Activated CD8-positive, alpha-beta T cell treated with anti-CD3 and anti-CD28 coated beads, Interleukin-2, amount 10 ng/mL, durations not matched to agents 7 days and 5 days (primary cell): Measurements from ENCODE around the gene ARF3. TPM values are rescaled to one million over a fixed set of nuclear protein-coding genes. Genes with fewer than 3 reads are reported as not detected.

Experiments
- ATAC-seq: fragments of 150-1000 bp; cut with Tn5 transposase; one replicate; pipeline ENCODE4 v1.10.0; 2021; ENCODE audit warnings: moderate library complexity
- CTCF ChIA-PET: fragments of 350-600 bp; sonication (Branson Sonifier 250); formaldehyde crosslinking; loops from one replicate; lab custom pipeline; 2021; ENCODE audit warnings: antibody characterized with exemption; lab: Charles Lee
- POLR2A ChIA-PET: fragments of 350-600 bp; sonication (Branson Sonifier 250); formaldehyde crosslinking; loops from one replicate; lab custom pipeline; 2021; ENCODE audit warnings: antibody characterized with exemption; lab: Charles Lee
- DNase-seq: peaks from one replicate; pipeline ENCODE4 v3.0.0-alpha.2; 2020
- H3K27ac Mint-ChIP-seq: one replicate; pipeline ENCODE4 v1.8.0; 2021; ENCODE audit warnings: mild to moderate bottlenecking, mixed read lengths
- H3K27me3 Mint-ChIP-seq: one replicate; pipeline ENCODE4 v1.8.0; 2021; ENCODE audit warnings: low read depth, mixed read lengths
- H3K36me3 Mint-ChIP-seq: one replicate; pipeline ENCODE4 v1.8.0; 2021; ENCODE audit warnings: low read depth, mixed read lengths
- H3K4me1 Mint-ChIP-seq: one replicate; pipeline ENCODE4 v1.8.0; 2021; ENCODE audit warnings: low read depth, mixed read lengths
- H3K4me3 Mint-ChIP-seq: one replicate; pipeline ENCODE4 v1.8.0; 2021; ENCODE audit warnings: mild to moderate bottlenecking, mixed read lengths
- H3K9me3 Mint-ChIP-seq: one replicate; pipeline ENCODE4 v1.8.0; 2022; ENCODE audit warnings: mixed read lengths; ENCODE audit not compliant: insufficient read depth
- total RNA-seq, 2 experiments: library from RNA; stranded (reverse); gene quantifications; one replicate each; pipeline ENCODE4 v1.2.3, GENCODE V29; 2021

Gene ARF3
- total RNA-seq: 100 to 1,000 TPM; 104 to 108 TPM

DNA sequence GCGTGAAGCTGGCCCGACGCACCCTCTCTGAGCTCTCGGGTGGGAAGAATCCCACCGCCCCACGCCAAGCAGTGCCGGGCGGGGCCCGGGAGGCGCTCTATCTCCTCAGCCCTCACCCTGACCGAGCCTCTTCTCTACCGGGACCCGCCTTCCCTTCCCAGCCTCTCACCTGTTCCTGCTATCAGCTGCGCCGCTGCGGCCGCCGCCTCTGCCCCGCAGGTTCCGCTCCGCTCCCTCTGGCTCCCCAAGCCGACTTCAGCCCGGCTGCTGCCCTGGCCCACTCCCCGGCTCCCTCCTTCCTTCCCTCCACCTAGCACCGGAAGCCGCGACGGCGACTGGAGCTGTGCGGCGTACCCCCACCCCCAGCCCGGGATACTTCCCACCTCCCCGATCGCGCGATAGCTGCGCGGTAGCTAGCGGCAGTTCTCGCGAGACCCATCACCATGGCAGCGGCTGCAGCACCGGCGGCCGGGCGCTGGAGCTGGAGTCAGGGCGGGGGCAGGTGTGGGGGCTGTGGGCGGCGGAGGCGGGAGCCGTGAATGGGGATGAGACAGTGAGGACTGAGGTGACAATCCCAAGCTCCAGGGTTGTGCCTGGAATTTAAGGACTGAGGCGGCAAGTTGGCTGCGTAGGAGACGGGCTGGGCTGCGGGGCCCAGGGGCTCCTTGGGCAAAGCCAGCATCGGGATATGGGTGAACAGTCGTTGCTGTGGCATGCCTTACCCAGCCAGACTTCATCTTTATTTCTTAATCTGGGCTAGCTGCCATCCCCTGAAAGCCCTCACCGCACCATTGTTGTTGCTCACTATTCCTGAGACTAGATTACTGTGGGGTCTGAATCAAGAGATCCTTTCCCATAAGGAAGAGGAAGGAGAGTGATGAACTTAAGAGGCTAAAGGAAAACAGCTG, at the start of gene ARF3:
TSS of gene ARF3 (minus strand) at position 347 of the 908 bp plus-strand sequence. CDS start 16,392 bp downstream, outside the sequence.
- H3K4me3 Mint-ChIP-seq: peak within 1 kb of the TSS; percentile 94
- H3K27me3 Mint-ChIP-seq: peaks cover 14% of the 10 kb centered on the region
- no peaks in the 10 kb centered on the region for H3K9me3 Mint-ChIP-seq
- ChIA-PET CTCF (interaction anchor here (0.6 to 4.2 kb wide), 25 partner anchors 9 to 231 kb away, joined by 3 to 31 read pairs (median 5); partner anchors contain the start of genes DDN, DDX23, FKBP11 and WNT1), POLR2A (interaction anchor here (1.0 to 1.6 kb wide), 9 partner anchors 12 to 174 kb away, joined by 3 to 11 read pairs (median 3); partner anchors contain the start of genes DDN, DDX23, TUBA1B and WNT1)
- peaks cover 13% of the 10 kb centered on the region for H3K36me3 Mint-ChIP-seq
- H3K4me1 Mint-ChIP-seq: peaks cover 33% of the 10 kb centered on the region
- H3K27ac Mint-ChIP-seq: peak within 1 kb of the TSS; percentile 85
- peak; percentile 95 for DNase-seq
- ATAC-seq: peak; percentile 96

- ChIA-PET CTCF (interaction anchor here (0.9 to 6.6 kb wide), 15 partner anchors 12 to 147 kb away, joined by 3 to 106 read pairs (median 7); partner anchors contain the start of genes ARF3, PRKAG1 and WNT1), POLR2A (interaction anchor here (0.8 to 2.1 kb wide), 4 partner anchors 18 to 75 kb away, joined by 3 to 6 read pairs (median 4); partner anchors contain the start of genes ARF3, FKBP11 and PRKAG1)
- Mint-ChIP-seq H3K27me3 (peaks cover 30% of the 10 kb centered on the region), H3K4me1 (peaks cover 35% of the 10 kb centered on the region), H3K9me3 (no peaks in the 10 kb centered on the region), H3K36me3 (peaks cover 40% of the 10 kb centered on the region), H3K4me3 (no peak overlapping the region), H3K27ac (no peak overlapping the region)
- DNase-seq (no peak), ATAC-seq (no peak)
Measured at GRCh38 chr12:49000346-49000745, 43.1 kb upstream of the ARF3 start.

- ChIA-PET CTCF (interaction anchor here (0.9 to 6.6 kb wide), 15 partner anchors 11 to 146 kb away, joined by 3 to 106 read pairs (median 6); partner anchors contain the start of genes ARF3, PRKAG1, WNT1 and WNT10B), POLR2A (interaction anchor here (0.8 to 2.1 kb wide), 3 partner anchors 19 to 42 kb away, joined by 3 to 6 read pairs (median 3); partner anchors contain the start of genes ARF3 and PRKAG1)
- peak within 1 kb of the TSS; percentile 71 for H3K4me3 Mint-ChIP-seq
- peaks cover 37% of the 10 kb centered on the region for H3K27me3 Mint-ChIP-seq
- ATAC-seq: peak; percentile 64
- no peaks in the 10 kb centered on the region for H3K9me3 Mint-ChIP-seq
- DNase-seq: peak; percentile 59
- H3K36me3 Mint-ChIP-seq: peaks cover 34% of the 10 kb centered on the region
- peaks cover 39% of the 10 kb centered on the region for H3K4me1 Mint-ChIP-seq
- no peak within 1 kb of the TSS for H3K27ac Mint-ChIP-seq
Measured at GRCh38 chr12:48999371-49000131, 42.3 kb upstream of the ARF3 start, which contains the start of gene DDN. DDN (minus strand) TSS chr12:48999375; CDS start chr12:48999287, 88 bp downstream.

DNA sequence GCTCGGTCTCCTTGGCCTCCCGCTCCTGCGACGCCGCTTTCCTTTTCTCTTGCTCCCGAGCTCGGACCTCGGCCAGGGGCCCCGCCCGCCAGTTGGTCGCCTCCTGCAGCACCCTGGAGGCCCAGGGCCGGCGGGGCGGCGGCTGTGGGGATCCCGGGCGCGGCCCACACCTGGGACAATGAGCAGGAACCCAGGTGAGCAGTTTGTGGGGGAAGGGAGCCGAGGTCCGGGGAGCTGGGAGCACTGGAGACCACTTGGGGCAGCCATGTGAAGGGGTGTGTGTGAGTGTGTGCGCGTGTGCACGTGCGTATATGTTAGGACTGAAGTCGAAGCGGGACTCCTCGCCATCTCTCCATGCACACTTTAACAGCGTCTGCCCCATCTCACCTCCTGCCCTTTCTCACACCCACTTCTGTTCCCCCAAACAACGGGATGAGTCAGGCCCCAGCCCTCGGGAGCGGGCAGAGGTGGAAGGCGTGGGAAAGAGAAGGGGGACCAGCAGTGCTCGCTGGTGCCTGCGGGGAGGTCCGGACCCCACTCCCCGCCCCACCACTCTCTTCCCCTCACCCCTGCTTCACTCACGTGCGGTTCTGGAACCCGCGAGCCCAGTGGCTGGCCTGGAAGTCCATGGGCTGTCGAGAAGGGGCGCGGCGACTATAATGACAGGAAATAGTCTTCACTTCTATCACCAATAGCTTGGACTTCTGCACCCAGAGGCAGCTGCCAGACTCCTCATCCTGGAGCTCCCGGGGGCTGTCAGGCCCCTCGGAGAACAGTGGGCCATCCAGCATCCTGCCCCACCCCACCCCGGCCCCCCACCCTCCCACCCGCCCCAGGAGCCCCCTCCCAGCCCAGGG, 41.4 kb upstream of the ARF3 start:
- H3K9me3 Mint-ChIP-seq: no peaks in the 10 kb centered on the region
- H3K27ac Mint-ChIP-seq: no peak overlapping the region
- peaks cover 39% of the 10 kb centered on the region for H3K4me1 Mint-ChIP-seq
- peaks cover 43% of the 10 kb centered on the region for H3K27me3 Mint-ChIP-seq
- DNase-seq: no peak
- ChIA-PET CTCF (interaction anchor here (1.3 to 6.6 kb wide), 14 partner anchors 10 to 145 kb away, joined by 3 to 106 read pairs (median 10); partner anchors contain the start of genes ARF3, PRKAG1, WNT1 and WNT10B), POLR2A (interaction anchor here (0.6 to 1.4 kb wide), 3 partner anchors 42 to 133 kb away, joined by 3 to 4 read pairs (median 3); partner anchors contain the start of genes ARF3 and TUBA1B)
- peak overlapping the region; percentile 59 for H3K4me3 Mint-ChIP-seq
- H3K36me3 Mint-ChIP-seq: peaks cover 31% of the 10 kb centered on the region
- ATAC-seq: peak; percentile 18

- Mint-ChIP-seq H3K36me3 (peaks cover 24% of the 10 kb centered on the region), H3K9me3 (no peaks in the 10 kb centered on the region), H3K27me3 (peaks cover 48% of the 10 kb centered on the region), H3K27ac (no peak overlapping the region), H3K4me3 (peak overlapping the region; percentile 38), H3K4me1 (peaks cover 39% of the 10 kb centered on the region)
- DNase-seq (no peak), ATAC-seq (peak; percentile 27)
- POLR2A ChIA-PET: interaction anchor here (0.6 to 1.5 kb wide), 5 partner anchors 10 to 134 kb away, joined by 3 to 7 read pairs (median 4); partner anchors contain the start of gene TUBA1B
- CTCF ChIA-PET: interaction anchor here (1.0 to 6.6 kb wide), 24 partner anchors 9 to 148 kb away, joined by 3 to 106 read pairs (median 6); partner anchors contain the start of genes ARF3, FKBP11, PRKAG1 and WNT1
Measured at GRCh38 chr12:48997719-48998496, 40.6 kb upstream of the ARF3 start.

- CTCF ChIA-PET: interaction anchor here (0.6 to 6.6 kb wide), 46 partner anchors 8 to 182 kb away, joined by 3 to 106 read pairs (median 4); partner anchors contain the start of genes ARF3, FKBP11, PRKAG1 and RND1
- peak; percentile 53 for ATAC-seq
- POLR2A ChIA-PET: interaction anchor here (0.9 to 1.5 kb wide), 4 partner anchors 9 to 19 kb away, joined by 3 to 7 read pairs (median 4); no protein-coding TSS in a partner anchor
- peaks cover 53% of the 10 kb centered on the region for H3K27me3 Mint-ChIP-seq
- no peak overlapping the region for H3K27ac Mint-ChIP-seq
- peaks cover 16% of the 10 kb centered on the region for H3K36me3 Mint-ChIP-seq
- peaks cover 39% of the 10 kb centered on the region for H3K4me1 Mint-ChIP-seq
- DNase-seq: peak; percentile 74
- no peaks in the 10 kb centered on the region for H3K9me3 Mint-ChIP-seq
- peak overlapping the region; percentile 38 for H3K4me3 Mint-ChIP-seq
Measured at GRCh38 chr12:48996794-48997718, 39.8 kb upstream of the ARF3 start.

DNA sequence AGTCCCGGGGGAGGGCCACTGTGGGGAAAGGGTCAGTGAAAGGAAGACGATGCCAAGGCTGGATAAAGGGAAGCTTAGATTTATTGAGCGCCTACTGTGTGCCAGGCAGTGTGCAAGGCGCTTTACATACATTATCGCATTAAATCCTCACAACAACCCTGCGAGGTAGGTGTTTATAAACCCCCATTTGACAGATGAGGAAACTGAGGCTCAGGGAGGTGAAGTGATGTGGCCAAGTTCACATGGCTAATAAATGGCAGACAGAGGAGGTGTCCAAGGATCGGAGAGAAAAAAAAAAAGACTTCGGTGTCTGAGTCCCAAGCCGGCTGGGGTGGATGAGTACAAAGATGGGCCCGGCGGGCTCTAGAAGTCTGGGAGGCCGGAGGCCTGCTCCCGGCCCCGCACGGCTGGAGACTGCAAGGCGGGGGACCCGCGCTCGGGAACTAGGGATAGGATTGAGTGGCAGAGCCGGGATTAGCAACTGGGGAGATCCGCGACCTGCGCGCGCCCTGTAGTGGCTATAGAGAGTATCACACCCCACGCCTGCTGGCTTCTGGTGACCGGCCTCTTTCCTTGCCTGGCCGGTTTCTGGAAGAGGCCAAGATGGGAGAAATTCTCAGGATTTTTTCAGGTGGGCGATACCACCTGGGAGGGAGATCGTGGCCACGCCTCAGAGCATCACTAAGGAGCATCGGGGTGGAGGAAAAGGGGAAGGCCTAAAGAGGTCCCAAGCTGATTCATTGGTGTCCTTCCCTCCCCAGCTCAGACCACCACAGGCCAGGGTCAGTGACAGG, 38.0 kb upstream of the ARF3 start:
- ATAC-seq: peak; percentile 43
- Mint-ChIP-seq H3K27me3 (peaks cover 58% of the 10 kb centered on the region), H3K27ac (no peak overlapping the region), H3K4me1 (peaks cover 37% of the 10 kb centered on the region), H3K9me3 (no peaks in the 10 kb centered on the region), H3K4me3 (no peak overlapping the region), H3K36me3 (peaks cover 5% of the 10 kb centered on the region)
- peak; percentile 64 for DNase-seq
- POLR2A ChIA-PET: no interaction called here
- CTCF ChIA-PET: interaction anchor here (0.8 to 3.7 kb wide), 14 partner anchors 9 to 143 kb away, joined by 3 to 46 read pairs (median 4); partner anchors contain the start of genes DDX23, FKBP11, WNT1 and WNT10B
